HEK293 (cell line): ENCODE data around the gene RNASEH2C.

Source experiments
- GLIS1 ChIP-seq: fragments of 450-650 bp; formaldehyde crosslinking; IDR thresholded peaks from 2 replicates; pipeline ENCODE4 v1.5.1; 2016; ENCODE audit warnings: missing biosample characterization, missing genetic modification characterization
- HOXA7 ChIP-seq: sonication (generic); formaldehyde crosslinking; IDR thresholded peaks from 2 replicates; pipeline ENCODE4 v1.8.1; 2022; ENCODE audit warnings: missing genetic modification reagents, borderline replicate concordance
- IKZF3 ChIP-seq: fragments of 450-650 bp; IDR thresholded peaks from 2 replicates; pipeline ENCODE4 v1.5.0; 2018; ENCODE audit warnings: missing biosample characterization, mild to moderate bottlenecking, missing genetic modification characterization, moderate library complexity
- KLF1 ChIP-seq: fragments of 450-650 bp; formaldehyde crosslinking; IDR thresholded peaks from 2 replicates; pipeline ENCODE4 v1.5.1; 2016; ENCODE audit warnings: missing biosample characterization, missing genetic modification characterization
- OVOL3 ChIP-seq: fragments of 450-650 bp; formaldehyde crosslinking; IDR thresholded peaks from 2 replicates; pipeline ENCODE4 v1.5.1; 2016; ENCODE audit warnings: missing biosample characterization, missing genetic modification characterization
- PRDM1 ChIP-seq: fragments of 450-650 bp; formaldehyde crosslinking; IDR thresholded peaks from 2 replicates; pipeline ENCODE4; 2016; ENCODE audit warnings: missing biosample characterization, missing genetic modification characterization
- SETDB1 ChIP-seq: IDR thresholded peaks from one replicate; pipeline ENCODE4 v1.6.1; 2017; ENCODE audit warnings: mild to moderate bottlenecking, low read length, moderate library complexity, mixed read lengths; ENCODE audit not compliant: insufficient read length
- TCF7L2 ChIP-seq: IDR thresholded peaks from 2 replicates; pipeline ENCODE4 v1.6.1; 2011; ENCODE audit warnings: low read depth, mild to moderate bottlenecking, inconsistent platforms, low read length, moderate library complexity, borderline replicate concordance
- YY2 ChIP-seq: fragments of 450-650 bp; formaldehyde crosslinking; IDR thresholded peaks from 2 replicates; pipeline ENCODE4 v1.5.1; 2016; ENCODE audit warnings: missing biosample characterization, missing genetic modification characterization
- ZBTB17 ChIP-seq: fragments of 450-650 bp; formaldehyde crosslinking; IDR thresholded peaks from 2 replicates; pipeline ENCODE4 v1.5.1; 2016; ENCODE audit warnings: missing biosample characterization, missing genetic modification characterization
- ZBTB20 ChIP-seq: fragments of 450-650 bp; formaldehyde crosslinking; IDR thresholded peaks from 2 replicates; pipeline ENCODE4 v1.5.1; 2016; ENCODE audit warnings: missing biosample characterization, missing genetic modification characterization
- ZBTB7A ChIP-seq: fragments of 450-650 bp; formaldehyde crosslinking; IDR thresholded peaks from 2 replicates; pipeline ENCODE4 v1.5.1; 2016; ENCODE audit warnings: low read depth, missing biosample characterization, missing genetic modification characterization
- ZNF114 ChIP-seq: fragments of 450-650 bp; formaldehyde crosslinking; IDR thresholded peaks from 2 replicates; pipeline ENCODE4 v1.5.0; 2017; ENCODE audit warnings: missing biosample characterization, missing genetic modification characterization
- ZNF140 ChIP-seq: fragments of 450-650 bp; formaldehyde crosslinking; IDR thresholded peaks from 2 replicates; pipeline ENCODE4 v1.5.1; 2016; ENCODE audit warnings: missing biosample characterization, missing genetic modification characterization
- ZNF184 ChIP-seq: fragments of 450-650 bp; IDR thresholded peaks from 2 replicates; pipeline ENCODE4 v1.5.1; 2018; ENCODE audit warnings: missing biosample characterization, mild to moderate bottlenecking, missing genetic modification characterization
- ZNF2 ChIP-seq: fragments of 450-650 bp; formaldehyde crosslinking; IDR thresholded peaks from 2 replicates; pipeline ENCODE4 v1.5.1; 2016; ENCODE audit warnings: missing biosample characterization, missing genetic modification characterization
- ZNF223 ChIP-seq: fragments of 450-650 bp; formaldehyde crosslinking; IDR thresholded peaks from 2 replicates; pipeline ENCODE4 v1.5.1; 2016; ENCODE audit warnings: missing biosample characterization, missing genetic modification characterization
- ZNF37A ChIP-seq: fragments of 450-650 bp; IDR thresholded peaks from 2 replicates; pipeline ENCODE4 v1.5.1; 2018; ENCODE audit warnings: missing biosample characterization, missing genetic modification characterization
- ZNF391 ChIP-seq: fragments of 450-650 bp; formaldehyde crosslinking; IDR thresholded peaks from 2 replicates; pipeline ENCODE4 v1.5.1; 2016; ENCODE audit warnings: low read depth, missing biosample characterization, missing genetic modification characterization, borderline replicate concordance
- ZNF560 ChIP-seq: fragments of 450-650 bp; formaldehyde crosslinking; IDR thresholded peaks from 2 replicates; pipeline ENCODE4 v1.5.1; 2017; ENCODE audit warnings: missing biosample characterization, missing genetic modification characterization, borderline replicate concordance
- ZNF610 ChIP-seq: fragments of 450-650 bp; formaldehyde crosslinking; IDR thresholded peaks from 2 replicates; pipeline ENCODE4 v1.5.1; 2016; ENCODE audit warnings: missing biosample characterization, missing genetic modification characterization, borderline replicate concordance
- ZNF701 ChIP-seq: fragments of 450-650 bp; formaldehyde crosslinking; IDR thresholded peaks from 2 replicates; pipeline ENCODE4 v1.5.1; 2016; ENCODE audit warnings: missing biosample characterization, missing genetic modification characterization
- ZNF707 ChIP-seq: fragments of 450-650 bp; formaldehyde crosslinking; IDR thresholded peaks from 2 replicates; pipeline ENCODE4 v1.5.1; 2016; ENCODE audit warnings: missing biosample characterization, missing genetic modification characterization
- ZNF747 ChIP-seq: fragments of 450-650 bp; formaldehyde crosslinking; IDR thresholded peaks from 2 replicates; pipeline ENCODE4 v1.5.1; 2016; ENCODE audit warnings: missing biosample characterization, missing genetic modification characterization
- ZNF776 ChIP-seq: fragments of 450-650 bp; formaldehyde crosslinking; IDR thresholded peaks from 2 replicates; pipeline ENCODE4 v1.5.0; 2017; ENCODE audit warnings: missing biosample characterization, missing genetic modification characterization, borderline replicate concordance
- ZNF777 ChIP-seq: fragments of 450-650 bp; formaldehyde crosslinking; IDR thresholded peaks from 2 replicates; pipeline ENCODE4 v1.5.1; 2017; ENCODE audit warnings: missing biosample characterization, missing genetic modification characterization, borderline replicate concordance
- ZNF792 ChIP-seq: fragments of 450-650 bp; formaldehyde crosslinking; IDR thresholded peaks from 2 replicates; pipeline ENCODE4 v1.5.1; 2016; ENCODE audit warnings: missing biosample characterization, missing genetic modification characterization
- ZSCAN23 ChIP-seq: fragments of 450-650 bp; formaldehyde crosslinking; IDR thresholded peaks from 2 replicates; pipeline ENCODE4 v1.5.1; 2016; ENCODE audit warnings: missing biosample characterization, missing genetic modification characterization
- TF ChIP-seq, protein P1 (sequence below): fragments of 450-650 bp; formaldehyde crosslinking; IDR thresholded peaks from 2 replicates; pipeline ENCODE4 v1.5.1; 2017; ENCODE audit warnings: missing biosample characterization, missing genetic modification characterization
- TF ChIP-seq, protein P2 (sequence below): fragments of 450-650 bp; formaldehyde crosslinking; IDR thresholded peaks from 2 replicates; pipeline ENCODE4 v1.5.1; 2016; ENCODE audit warnings: missing biosample characterization, missing genetic modification characterization
- TF ChIP-seq, protein P3 (sequence below): fragments of 450-650 bp; formaldehyde crosslinking; IDR thresholded peaks from 2 replicates; pipeline ENCODE4 v1.5.1; 2017; ENCODE audit warnings: missing biosample characterization, missing genetic modification characterization
- TF ChIP-seq, protein P4 (sequence below): fragments of 450-650 bp; formaldehyde crosslinking; IDR thresholded peaks from 2 replicates; pipeline ENCODE4 v1.5.1; 2016; ENCODE audit warnings: missing biosample characterization, missing genetic modification characterization

Gene RNASEH2C

DNA sequence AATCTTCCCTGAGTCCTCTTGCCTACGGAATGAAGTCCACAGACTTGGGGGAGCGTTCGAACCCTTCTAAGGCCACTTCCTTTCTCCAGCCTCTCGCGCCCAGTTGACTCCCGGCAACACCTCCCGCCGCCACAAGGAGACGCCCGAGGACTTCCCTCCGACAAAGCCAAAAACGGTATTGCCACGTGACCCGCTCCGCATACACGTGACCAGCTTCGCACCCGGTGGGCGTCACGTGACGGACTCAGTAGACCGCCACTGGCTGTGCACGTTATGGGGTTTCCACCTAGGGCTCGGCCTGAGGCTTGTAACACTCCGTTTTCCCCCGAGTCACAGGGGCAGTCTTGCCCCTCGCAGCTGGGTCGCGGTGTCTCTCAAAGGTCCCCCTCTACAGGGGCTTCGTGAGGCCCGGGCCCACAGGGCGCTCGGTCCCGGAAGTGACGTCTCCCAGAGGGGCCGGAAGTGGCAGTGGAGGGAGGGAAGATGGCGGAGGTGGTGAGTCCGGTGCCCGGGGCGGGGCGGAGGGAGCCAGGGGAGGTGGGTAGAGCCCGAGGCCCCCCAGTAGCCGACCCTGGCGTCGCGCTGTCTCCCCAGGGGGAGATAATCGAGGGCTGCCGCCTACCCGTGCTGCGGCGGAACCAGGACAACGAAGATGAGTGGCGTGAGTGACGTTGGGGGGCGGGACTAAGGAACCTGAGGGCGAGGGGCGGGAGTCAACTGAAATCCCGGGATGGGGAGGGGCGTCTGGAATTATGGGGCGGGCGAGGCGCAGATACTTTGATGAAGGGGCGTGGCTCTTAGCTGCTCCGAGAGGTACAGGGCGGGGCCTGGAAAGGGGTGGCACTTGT, 8.6 kb downstream of the RNASEH2C start, which contains the start of gene KAT5 (continued):
- TF ChIP-seq, protein P1, sequence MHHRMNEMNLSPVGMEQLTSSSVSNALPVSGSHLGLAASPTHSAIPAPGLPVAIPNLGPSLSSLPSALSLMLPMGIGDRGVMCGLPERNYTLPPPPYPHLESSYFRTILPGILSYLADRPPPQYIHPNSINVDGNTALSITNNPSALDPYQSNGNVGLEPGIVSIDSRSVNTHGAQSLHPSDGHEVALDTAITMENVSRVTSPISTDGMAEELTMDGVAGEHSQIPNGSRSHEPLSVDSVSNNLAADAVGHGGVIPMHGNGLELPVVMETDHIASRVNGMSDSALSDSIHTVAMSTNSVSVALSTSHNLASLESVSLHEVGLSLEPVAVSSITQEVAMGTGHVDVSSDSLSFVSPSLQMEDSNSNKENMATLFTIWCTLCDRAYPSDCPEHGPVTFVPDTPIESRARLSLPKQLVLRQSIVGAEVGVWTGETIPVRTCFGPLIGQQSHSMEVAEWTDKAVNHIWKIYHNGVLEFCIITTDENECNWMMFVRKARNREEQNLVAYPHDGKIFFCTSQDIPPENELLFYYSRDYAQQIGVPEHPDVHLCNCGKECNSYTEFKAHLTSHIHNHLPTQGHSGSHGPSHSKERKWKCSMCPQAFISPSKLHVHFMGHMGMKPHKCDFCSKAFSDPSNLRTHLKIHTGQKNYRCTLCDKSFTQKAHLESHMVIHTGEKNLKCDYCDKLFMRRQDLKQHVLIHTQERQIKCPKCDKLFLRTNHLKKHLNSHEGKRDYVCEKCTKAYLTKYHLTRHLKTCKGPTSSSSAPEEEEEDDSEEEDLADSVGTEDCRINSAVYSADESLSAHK (tag by site-specific recombination) = peak; percentile 37
- peak; percentile 94 for TF ChIP-seq YY2 (tag by site-specific recombination)
- TF ChIP-seq, protein P2, sequence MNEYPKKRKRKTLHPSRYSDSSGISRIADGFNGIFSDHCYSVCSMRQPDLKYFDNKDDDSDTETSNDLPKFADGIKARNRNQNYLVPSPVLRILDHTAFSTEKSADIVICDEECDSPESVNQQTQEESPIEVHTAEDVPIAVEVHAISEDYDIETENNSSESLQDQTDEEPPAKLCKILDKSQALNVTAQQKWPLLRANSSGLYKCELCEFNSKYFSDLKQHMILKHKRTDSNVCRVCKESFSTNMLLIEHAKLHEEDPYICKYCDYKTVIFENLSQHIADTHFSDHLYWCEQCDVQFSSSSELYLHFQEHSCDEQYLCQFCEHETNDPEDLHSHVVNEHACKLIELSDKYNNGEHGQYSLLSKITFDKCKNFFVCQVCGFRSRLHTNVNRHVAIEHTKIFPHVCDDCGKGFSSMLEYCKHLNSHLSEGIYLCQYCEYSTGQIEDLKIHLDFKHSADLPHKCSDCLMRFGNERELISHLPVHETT (tag by site-specific recombination) = peak; percentile 86
- TF ChIP-seq ZNF707 (tag by site-specific recombination) = no peak
- peak; percentile 84 for TF ChIP-seq ZNF2
- TF ChIP-seq ZNF223 (tag by site-specific recombination) = no peak
- no peak for TF ChIP-seq ZNF792 (tag by site-specific recombination)
- no peak for TF ChIP-seq ZNF776
- peak; percentile 63 for TF ChIP-seq SETDB1
- TF ChIP-seq ZBTB20 = peak; percentile 86; the same call in 1 of the 2 replicates
- no peak for TF ChIP-seq ZNF777 (tag by site-specific recombination)
- peak; percentile 89 for TF ChIP-seq KLF1 (tag by site-specific recombination)
- no peak for TF ChIP-seq ZNF560 (tag by site-specific recombination)
- 0 out of 2 replicates have a peak, but pooled peaks have one; percentile 30 for TF ChIP-seq ZBTB7A
- TF ChIP-seq, protein P3, sequence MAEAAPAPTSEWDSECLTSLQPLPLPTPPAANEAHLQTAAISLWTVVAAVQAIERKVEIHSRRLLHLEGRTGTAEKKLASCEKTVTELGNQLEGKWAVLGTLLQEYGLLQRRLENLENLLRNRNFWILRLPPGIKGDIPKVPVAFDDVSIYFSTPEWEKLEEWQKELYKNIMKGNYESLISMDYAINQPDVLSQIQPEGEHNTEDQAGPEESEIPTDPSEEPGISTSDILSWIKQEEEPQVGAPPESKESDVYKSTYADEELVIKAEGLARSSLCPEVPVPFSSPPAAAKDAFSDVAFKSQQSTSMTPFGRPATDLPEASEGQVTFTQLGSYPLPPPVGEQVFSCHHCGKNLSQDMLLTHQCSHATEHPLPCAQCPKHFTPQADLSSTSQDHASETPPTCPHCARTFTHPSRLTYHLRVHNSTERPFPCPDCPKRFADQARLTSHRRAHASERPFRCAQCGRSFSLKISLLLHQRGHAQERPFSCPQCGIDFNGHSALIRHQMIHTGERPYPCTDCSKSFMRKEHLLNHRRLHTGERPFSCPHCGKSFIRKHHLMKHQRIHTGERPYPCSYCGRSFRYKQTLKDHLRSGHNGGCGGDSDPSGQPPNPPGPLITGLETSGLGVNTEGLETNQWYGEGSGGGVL (tag by site-specific recombination) = peak; percentile 60
- no peak for TF ChIP-seq ZNF140 (tag by site-specific recombination)
- TF ChIP-seq ZNF114 (tag by site-specific recombination) = no peak
- peak; percentile 92 for TF ChIP-seq OVOL3 (tag by site-specific recombination)
- TF ChIP-seq ZNF610 (tag by site-specific recombination) = peak; percentile 79
- TF ChIP-seq ZNF37A = no peak
- TF ChIP-seq ZNF391 = peak; percentile 79; the same call in 1 of the 2 replicates
- TF ChIP-seq, protein P4, sequence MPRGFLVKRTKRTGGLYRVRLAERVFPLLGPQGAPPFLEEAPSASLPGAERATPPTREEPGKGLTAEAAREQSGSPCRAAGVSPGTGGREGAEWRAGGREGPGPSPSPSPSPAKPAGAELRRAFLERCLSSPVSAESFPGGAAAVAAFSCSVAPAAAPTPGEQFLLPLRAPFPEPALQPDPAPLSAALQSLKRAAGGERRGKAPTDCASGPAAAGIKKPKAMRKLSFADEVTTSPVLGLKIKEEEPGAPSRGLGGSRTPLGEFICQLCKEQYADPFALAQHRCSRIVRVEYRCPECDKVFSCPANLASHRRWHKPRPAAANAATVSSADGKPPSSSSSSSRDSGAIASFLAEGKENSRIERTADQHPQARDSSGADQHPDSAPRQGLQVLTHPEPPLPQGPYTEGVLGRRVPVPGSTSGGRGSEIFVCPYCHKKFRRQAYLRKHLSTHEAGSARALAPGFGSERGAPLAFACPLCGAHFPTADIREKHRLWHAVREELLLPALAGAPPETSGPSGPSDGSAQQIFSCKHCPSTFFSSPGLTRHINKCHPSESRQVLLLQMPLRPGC (tag by site-specific recombination) = peak; percentile 34; the same call in 1 of the 2 replicates
- TF ChIP-seq IKZF3 (tag by site-specific recombination) = peak; percentile 90
- no peak for TF ChIP-seq ZNF701 (tag by site-specific recombination)
- TF ChIP-seq ZNF184 (tag by site-specific recombination) = no peak
- peak; percentile 56; the same call in 1 of the 2 replicates for TF ChIP-seq TCF7L2
- peak; percentile 86 for TF ChIP-seq GLIS1 (tag by site-specific recombination)
- peak; percentile 80 for TF ChIP-seq ZBTB17 (tag by site-specific recombination)
- no peak for TF ChIP-seq HOXA7 (CRISPR knock-in tag)
- no peak for TF ChIP-seq PRDM1
- TF ChIP-seq ZSCAN23 (tag by site-specific recombination) = peak; percentile 65; the same call in 1 of the 2 replicates
- no peak for TF ChIP-seq ZNF747
